Fibroblast of upper back skin (primary cell): ENCODE data around the gene NIN.

Experiments used
- DNase-seq: peaks from one replicate; pipeline ENCODE4 v3.0.0-alpha.2; 2013

Gene NIN

GRCh38 chr14:50830932-50831725, at the start of gene NIN:
Gene NIN (minus strand): TSS chr14:50831162. CDS start chr14:50822056, 9,106 bp downstream.
- DNase-seq: peak; percentile 78

- peak; percentile 55 for DNase-seq
Measured at GRCh38 chr14:50875359-50876070, 44.6 kb upstream of the NIN start.

GRCh38 chr14:50874757-50875156, 43.8 kb upstream of the NIN start:
- no peak for DNase-seq

- no peak for DNase-seq
Measured at GRCh38 chr14:50871914-50872732, 41.2 kb upstream of the NIN start, which contains the start of gene ABHD12B. Gene ABHD12B (plus strand): TSS chr14:50872053. CDS start chr14:50872175, 122 bp downstream.

GRCh38 chr14:50871228-50871627, 40.3 kb upstream of the NIN start:
- DNase-seq: no peak

- DNase-seq: no peak
Measured at GRCh38 chr14:50865391-50866076, 34.6 kb upstream of the NIN start.

GRCh38 chr14:50864946-50865345, 34.0 kb upstream of the NIN start:
- DNase-seq: no peak

- no peak for DNase-seq
Measured at GRCh38 chr14:50864237-50864636, 33.3 kb upstream of the NIN start.

GRCh38 chr14:50862036-50862570, 31.1 kb upstream of the NIN start:
- DNase-seq: no peak

GRCh38 chr14:50860478-50861086, 29.6 kb upstream of the NIN start:
- DNase-seq: peak; percentile 81

- DNase-seq: peak; percentile 21
Measured at GRCh38 chr14:50859296-50859624, 28.3 kb upstream of the NIN start.

- DNase-seq: no peak
Measured at GRCh38 chr14:50856660-50857059, 25.7 kb upstream of the NIN start.

- DNase-seq: peak; percentile 21
Measured at GRCh38 chr14:50855558-50855957, 24.6 kb upstream of the NIN start.

GRCh38 chr14:50854521-50854920, 23.6 kb upstream of the NIN start:
- no peak for DNase-seq

GRCh38 chr14:50853891-50854290, 22.9 kb upstream of the NIN start:
- no peak for DNase-seq

- peak; percentile 94 for DNase-seq
Measured at GRCh38 chr14:50846226-50846880, 15.4 kb upstream of the NIN start.

- DNase-seq: no peak
Measured at GRCh38 chr14:50845166-50845565, 14.2 kb upstream of the NIN start.

GRCh38 chr14:50844391-50844790, 13.4 kb upstream of the NIN start:
- peak; percentile 51 for DNase-seq

- DNase-seq: no peak
Measured at GRCh38 chr14:50839691-50840090, 8.7 kb upstream of the NIN start.

- DNase-seq: no peak
Measured at GRCh38 chr14:50839048-50839447, 8.1 kb upstream of the NIN start.

GRCh38 chr14:50837850-50838470, 7.0 kb upstream of the NIN start:
- DNase-seq: no peak
